HEK293 (cell line): ENCODE data around the gene SMIM36.

ENCODE experiments used
- CTCF ChIA-PET: fragments of 350-600 bp; formaldehyde crosslinking; extraction: SDS; loops from one replicate; lab custom pipeline; 2021; ENCODE audit warnings: antibody characterized with exemption; lab: Yijun Ruan, JAX
- POLR2A ChIA-PET: fragments of 300-600 bp; formaldehyde crosslinking; extraction: SDS; loops from one replicate; lab custom pipeline; 2020; ENCODE audit warnings: antibody characterized with exemption, inconsistent platforms; lab: Yijun Ruan, JAX
- H3K27ac ChIP-seq: fragments of 200-500 bp; sonication (Bioruptor generic); 2 replicates; pipeline ENCODE4 v1.5.1; 2014; ENCODE audit warnings: low read depth, low read length, control low read depth, inconsistent platforms; ENCODE audit errors: extremely low read depth
- H3K36me3 ChIP-seq, 2 experiments: fragments of 200-500 bp in 1 of 2; sonication (Bioruptor generic) in 1 of 2; 1 replicate in 1 of 2; 2 replicates in 1 of 2; pipeline ENCODE4 v1.5.1; 2014 to 2017; ENCODE audit warnings: inconsistent platforms in 2 of 2, low read length in 2 of 2; ENCODE audit not compliant: control insufficient read depth in 2 of 2, insufficient read depth in 1 of 2
- H3K4me1 ChIP-seq: fragments of 200-500 bp; sonication (Bioruptor generic); 2 replicates; pipeline ENCODE4 v1.5.1; 2014; ENCODE audit warnings: mild to moderate bottlenecking, low read length, inconsistent platforms; ENCODE audit not compliant: control insufficient read depth, insufficient read depth
- H3K4me3 ChIP-seq: 2 replicates; pipeline ENCODE4 v1.5.1; 2011; ENCODE audit warnings: low read depth, mild to moderate bottlenecking, control low read depth, low read length, moderate library complexity
- H3K9me3 ChIP-seq: fragments of 200-500 bp; sonication (Bioruptor generic); 2 replicates; pipeline ENCODE4 v1.5.1; 2014; ENCODE audit warnings: low read depth, low read length, inconsistent platforms; ENCODE audit not compliant: control insufficient read depth, insufficient read depth
- CTCF ChIP-seq: fragments of 450-650 bp; formaldehyde crosslinking; IDR thresholded peaks from 2 replicates; pipeline ENCODE4 v1.5.1; 2016; ENCODE audit warnings: missing biosample characterization, missing genetic modification characterization
- HOXA7 ChIP-seq: sonication (generic); formaldehyde crosslinking; IDR thresholded peaks from 2 replicates; pipeline ENCODE4 v1.8.1; 2022; ENCODE audit warnings: missing genetic modification reagents, borderline replicate concordance
- MEIS1 ChIP-seq: sonication (generic); formaldehyde crosslinking; IDR thresholded peaks from 2 replicates; pipeline ENCODE4 v1.8.1; 2022; ENCODE audit warnings: missing genetic modification reagents, mild to moderate bottlenecking, borderline replicate concordance
- SCRT2 ChIP-seq: fragments of 450-650 bp; formaldehyde crosslinking; IDR thresholded peaks from 2 replicates; pipeline ENCODE4 v1.5.1; 2016; ENCODE audit warnings: missing biosample characterization, missing genetic modification characterization
- WT1 ChIP-seq: fragments of 450-650 bp; formaldehyde crosslinking; IDR thresholded peaks from 2 replicates; pipeline ENCODE4 v1.5.1; 2016; ENCODE audit warnings: missing biosample characterization, missing genetic modification characterization
- ZBTB44 ChIP-seq: fragments of 450-650 bp; IDR thresholded peaks from 2 replicates; pipeline ENCODE4 v1.5.1; 2018; ENCODE audit warnings: missing biosample characterization, mild to moderate bottlenecking, missing genetic modification characterization
- ZEB2 ChIP-seq: fragments of 450-650 bp; formaldehyde crosslinking; IDR thresholded peaks from 2 replicates; pipeline ENCODE4 v1.5.1; 2016; ENCODE audit warnings: missing biosample characterization, missing genetic modification characterization
- ZFP69B ChIP-seq: fragments of 450-650 bp; formaldehyde crosslinking; IDR thresholded peaks from 2 replicates; pipeline ENCODE4 v1.5.1; 2016; ENCODE audit warnings: missing biosample characterization, missing genetic modification characterization
- ZNF140 ChIP-seq: fragments of 450-650 bp; formaldehyde crosslinking; IDR thresholded peaks from 2 replicates; pipeline ENCODE4 v1.5.1; 2016; ENCODE audit warnings: missing biosample characterization, missing genetic modification characterization
- ZNF16 ChIP-seq: fragments of 450-650 bp; formaldehyde crosslinking; IDR thresholded peaks from 2 replicates; pipeline ENCODE4 v1.5.1; 2016; ENCODE audit warnings: low read depth, missing biosample characterization, missing genetic modification characterization
- ZNF175 ChIP-seq: fragments of 450-650 bp; formaldehyde crosslinking; IDR thresholded peaks from 2 replicates; pipeline ENCODE4 v1.5.1; 2016; ENCODE audit warnings: missing biosample characterization, missing genetic modification characterization
- ZNF23 ChIP-seq: fragments of 450-650 bp; formaldehyde crosslinking; IDR thresholded peaks from 2 replicates; pipeline ENCODE4 v1.5.1; 2016; ENCODE audit warnings: missing biosample characterization, missing genetic modification characterization, borderline replicate concordance
- ZNF24 ChIP-seq: fragments of 450-650 bp; formaldehyde crosslinking; IDR thresholded peaks from 2 replicates; pipeline ENCODE4 v1.5.1; 2016; ENCODE audit warnings: missing biosample characterization, missing genetic modification characterization
- ZNF311 ChIP-seq: fragments of 450-650 bp; formaldehyde crosslinking; IDR thresholded peaks from 2 replicates; pipeline ENCODE4 v1.5.1; 2017; ENCODE audit warnings: missing biosample characterization, missing genetic modification characterization, borderline replicate concordance
- ZNF366 ChIP-seq: fragments of 450-650 bp; formaldehyde crosslinking; conservative IDR thresholded peaks from 2 replicates; pipeline ENCODE4 v1.5.1; 2016; ENCODE audit warnings: missing biosample characterization, missing genetic modification characterization
- ZNF404 ChIP-seq: fragments of 450-650 bp; formaldehyde crosslinking; IDR thresholded peaks from 2 replicates; pipeline ENCODE4 v1.5.1; 2017; ENCODE audit warnings: missing biosample characterization, missing genetic modification characterization
- ZNF426 ChIP-seq: fragments of 450-650 bp; formaldehyde crosslinking; IDR thresholded peaks from 2 replicates; pipeline ENCODE4 v1.5.1; 2017; ENCODE audit warnings: missing biosample characterization, missing genetic modification characterization, mild to moderate bottlenecking, inconsistent platforms, moderate library complexity
- ZNF600 ChIP-seq: fragments of 450-650 bp; formaldehyde crosslinking; IDR thresholded peaks from 2 replicates; pipeline ENCODE4 v1.5.1; 2016; ENCODE audit warnings: missing biosample characterization, missing genetic modification characterization
- ZNF610 ChIP-seq: fragments of 450-650 bp; formaldehyde crosslinking; IDR thresholded peaks from 2 replicates; pipeline ENCODE4 v1.5.1; 2016; ENCODE audit warnings: missing biosample characterization, missing genetic modification characterization, borderline replicate concordance
- ZNF626 ChIP-seq: fragments of 450-650 bp; sonication (Bioruptor Pico); formaldehyde crosslinking; IDR thresholded peaks from 2 replicates; pipeline ENCODE4 v1.5.1; 2018; ENCODE audit warnings: missing biosample characterization, missing genetic modification characterization, inconsistent platforms
- ZNF664 ChIP-seq: fragments of 450-650 bp; formaldehyde crosslinking; IDR thresholded peaks from 2 replicates; pipeline ENCODE4 v1.5.1; 2016; ENCODE audit warnings: missing biosample characterization, missing genetic modification characterization
- ZNF747 ChIP-seq: fragments of 450-650 bp; formaldehyde crosslinking; IDR thresholded peaks from 2 replicates; pipeline ENCODE4 v1.5.1; 2016; ENCODE audit warnings: missing biosample characterization, missing genetic modification characterization
- ZSCAN30 ChIP-seq: fragments of 450-650 bp; IDR thresholded peaks from 2 replicates; pipeline ENCODE4 v1.5.1; 2018; ENCODE audit warnings: missing biosample characterization, mild to moderate bottlenecking, missing genetic modification characterization, moderate library complexity
- TF ChIP-seq, protein P1 (sequence below): fragments of 450-650 bp; formaldehyde crosslinking; IDR thresholded peaks from 2 replicates; pipeline ENCODE4 v1.5.1; 2017; ENCODE audit warnings: missing biosample characterization, missing genetic modification characterization
- TF ChIP-seq, protein P2 (sequence below): fragments of 450-650 bp; formaldehyde crosslinking; IDR thresholded peaks from 2 replicates; pipeline ENCODE4 v1.5.1; 2016; ENCODE audit warnings: missing biosample characterization, missing genetic modification characterization, low read depth

The SMIM36 gene

DNA sequence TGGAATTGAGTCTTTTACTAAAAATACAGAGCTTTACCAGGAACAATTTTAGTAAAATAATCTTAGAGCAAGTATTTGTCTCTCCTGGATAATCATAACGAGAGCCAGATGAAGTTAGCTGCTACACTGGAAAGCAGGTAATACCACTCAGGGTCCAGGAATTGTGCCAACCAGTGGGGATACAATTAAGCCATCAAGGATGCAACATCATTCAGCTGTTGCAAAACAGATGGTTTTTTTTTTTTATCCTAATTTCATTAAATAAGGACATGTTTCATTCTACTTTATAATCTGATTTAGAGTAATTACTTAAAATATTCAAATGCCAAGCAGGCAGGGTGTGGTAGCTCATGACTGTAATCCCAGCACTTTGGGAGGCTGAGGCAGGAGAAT lies 99.8 kb downstream of the SMIM36 start (continued):
- TF ChIP-seq ZNF311 (tag by site-specific recombination) (no peak), ZNF626 (tag by site-specific recombination) (no peak), SCRT2 (tag by site-specific recombination) (no peak), ZNF140 (tag by site-specific recombination) (no peak), MEIS1 (CRISPR knock-in tag) (no peak), ZNF366 (tag by site-specific recombination) (no peak)
- TF ChIP-seq, protein P1, sequence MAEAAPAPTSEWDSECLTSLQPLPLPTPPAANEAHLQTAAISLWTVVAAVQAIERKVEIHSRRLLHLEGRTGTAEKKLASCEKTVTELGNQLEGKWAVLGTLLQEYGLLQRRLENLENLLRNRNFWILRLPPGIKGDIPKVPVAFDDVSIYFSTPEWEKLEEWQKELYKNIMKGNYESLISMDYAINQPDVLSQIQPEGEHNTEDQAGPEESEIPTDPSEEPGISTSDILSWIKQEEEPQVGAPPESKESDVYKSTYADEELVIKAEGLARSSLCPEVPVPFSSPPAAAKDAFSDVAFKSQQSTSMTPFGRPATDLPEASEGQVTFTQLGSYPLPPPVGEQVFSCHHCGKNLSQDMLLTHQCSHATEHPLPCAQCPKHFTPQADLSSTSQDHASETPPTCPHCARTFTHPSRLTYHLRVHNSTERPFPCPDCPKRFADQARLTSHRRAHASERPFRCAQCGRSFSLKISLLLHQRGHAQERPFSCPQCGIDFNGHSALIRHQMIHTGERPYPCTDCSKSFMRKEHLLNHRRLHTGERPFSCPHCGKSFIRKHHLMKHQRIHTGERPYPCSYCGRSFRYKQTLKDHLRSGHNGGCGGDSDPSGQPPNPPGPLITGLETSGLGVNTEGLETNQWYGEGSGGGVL (tag by site-specific recombination), result no peak

GRCh38 chr17:55410722-55411462 lies 100.4 kb downstream of the SMIM36 start:
- H3K27ac ChIP-seq, result no peak overlapping the region
- H3K4me3 ChIP-seq, result no peak overlapping the region
- H3K4me1 ChIP-seq, result no peaks in the 10 kb centered on the region
- peaks cover 59 to 79% of the 10 kb centered on the region in 2 experiments for H3K36me3 ChIP-seq
- no peak for TF ChIP-seq ZNF23 (tag by site-specific recombination)
- no peak for TF ChIP-seq ZEB2 (tag by site-specific recombination)
- TF ChIP-seq ZNF366 (tag by site-specific recombination), result no peak
- no peak for TF ChIP-seq HOXA7 (CRISPR knock-in tag)
- TF ChIP-seq CTCF (tag by site-specific recombination), result no peak
- no peak for TF ChIP-seq ZNF747 (tag by site-specific recombination)
- TF ChIP-seq, protein P2, sequence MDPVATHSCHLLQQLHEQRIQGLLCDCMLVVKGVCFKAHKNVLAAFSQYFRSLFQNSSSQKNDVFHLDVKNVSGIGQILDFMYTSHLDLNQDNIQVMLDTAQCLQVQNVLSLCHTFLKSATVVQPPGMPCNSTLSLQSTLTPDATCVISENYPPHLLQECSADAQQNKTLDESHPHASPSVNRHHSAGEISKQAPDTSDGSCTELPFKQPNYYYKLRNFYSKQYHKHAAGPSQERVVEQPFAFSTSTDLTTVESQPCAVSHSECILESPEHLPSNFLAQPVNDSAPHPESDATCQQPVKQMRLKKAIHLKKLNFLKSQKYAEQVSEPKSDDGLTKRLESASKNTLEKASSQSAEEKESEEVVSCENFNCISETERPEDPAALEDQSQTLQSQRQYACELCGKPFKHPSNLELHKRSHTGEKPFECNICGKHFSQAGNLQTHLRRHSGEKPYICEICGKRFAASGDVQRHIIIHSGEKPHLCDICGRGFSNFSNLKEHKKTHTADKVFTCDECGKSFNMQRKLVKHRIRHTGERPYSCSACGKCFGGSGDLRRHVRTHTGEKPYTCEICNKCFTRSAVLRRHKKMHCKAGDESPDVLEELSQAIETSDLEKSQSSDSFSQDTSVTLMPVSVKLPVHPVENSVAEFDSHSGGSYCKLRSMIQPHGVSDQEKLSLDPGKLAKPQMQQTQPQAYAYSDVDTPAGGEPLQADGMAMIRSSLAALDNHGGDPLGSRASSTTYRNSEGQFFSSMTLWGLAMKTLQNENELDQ (tag by site-specific recombination), result no peak
- no peak for TF ChIP-seq ZNF175 (tag by site-specific recombination)
- TF ChIP-seq WT1, result no peak
- TF ChIP-seq, protein P1 (tag by site-specific recombination), result no peak
- no peak for TF ChIP-seq ZFP69B (tag by site-specific recombination)
- no peak for TF ChIP-seq ZNF600
- no peak for TF ChIP-seq ZSCAN30 (tag by site-specific recombination)
- TF ChIP-seq ZNF404 (tag by site-specific recombination), result no peak
- TF ChIP-seq ZNF16 (tag by site-specific recombination), result no peak
- no peak for TF ChIP-seq ZBTB44 (tag by site-specific recombination)
- no peak for TF ChIP-seq ZNF664 (tag by site-specific recombination)
- no peak for TF ChIP-seq ZNF24 (tag by site-specific recombination)
- no peak for TF ChIP-seq ZNF426 (tag by site-specific recombination)
- TF ChIP-seq ZNF610 (tag by site-specific recombination), result no peak
- ChIA-PET POLR2A (no interaction called here), CTCF (interaction anchor here (1.4 kb wide), 1 partner anchor 62 kb away, joined by 3 read pairs; no protein-coding TSS in a partner anchor)
- no peaks in the 10 kb centered on the region for H3K9me3 ChIP-seq
